Activated CD4-positive, alpha-beta memory T cell treated with anti-CD3 and anti-CD28 coated beads for 36 hours (primary cell): Measurements from ENCODE around the gene NPW. TPM values are rescaled to one million over a fixed set of nuclear protein-coding genes. Genes with fewer than 3 reads are reported as not detected.
A peak's percentile ranks its signal among the peaks of the same experiment; 100 is the strongest.

Experiments used
- CTCF ChIA-PET: fragments of 350-600 bp; sonication (Branson Sonifier 250); formaldehyde crosslinking; loops from one replicate; lab custom pipeline; 2021; ENCODE audit warnings: antibody characterized with exemption, inconsistent platforms; lab: Charles Lee
- POLR2A ChIA-PET: fragments of 350-600 bp; sonication (Branson Sonifier 250); formaldehyde crosslinking; loops from one replicate; lab custom pipeline; 2021; ENCODE audit warnings: antibody characterized with exemption; lab: Charles Lee
- DNase-seq: peaks from one replicate; pipeline ENCODE4 v3.0.0-alpha.2; 2020
- H3K27ac Mint-ChIP-seq: one replicate; pipeline ENCODE4 v1.8.0; 2021; ENCODE audit warnings: mixed read lengths
- H3K27me3 Mint-ChIP-seq: one replicate; pipeline ENCODE4 v1.8.0; 2021; ENCODE audit warnings: mixed read lengths
- H3K36me3 Mint-ChIP-seq: one replicate; pipeline ENCODE4 v1.8.0; 2021; ENCODE audit warnings: mixed read lengths
- H3K4me1 Mint-ChIP-seq: one replicate; pipeline ENCODE4 v1.8.0; 2021; ENCODE audit warnings: low read depth, mixed read lengths
- H3K4me3 Mint-ChIP-seq: one replicate; pipeline ENCODE4 v1.8.0; 2021; ENCODE audit warnings: mild to moderate bottlenecking, mixed read lengths
- H3K9me3 Mint-ChIP-seq: one replicate; pipeline ENCODE4 v1.8.0; 2021; ENCODE audit warnings: mixed read lengths
- intact Hi-C: fragments of 100-400 bp; cut with micrococcal nuclease; formaldehyde crosslinking; loops from one replicate; pipeline ENCODE4 v1.15.1; 2023
- total RNA-seq, 2 experiments: library from RNA; stranded (reverse); gene quantifications; one replicate each; pipeline ENCODE4 v1.2.3, GENCODE V29; 2021

The NPW gene
- total RNA-seq, 2 experiments from 2014 or later, result 1.3 to 2.0 TPM

DNA sequence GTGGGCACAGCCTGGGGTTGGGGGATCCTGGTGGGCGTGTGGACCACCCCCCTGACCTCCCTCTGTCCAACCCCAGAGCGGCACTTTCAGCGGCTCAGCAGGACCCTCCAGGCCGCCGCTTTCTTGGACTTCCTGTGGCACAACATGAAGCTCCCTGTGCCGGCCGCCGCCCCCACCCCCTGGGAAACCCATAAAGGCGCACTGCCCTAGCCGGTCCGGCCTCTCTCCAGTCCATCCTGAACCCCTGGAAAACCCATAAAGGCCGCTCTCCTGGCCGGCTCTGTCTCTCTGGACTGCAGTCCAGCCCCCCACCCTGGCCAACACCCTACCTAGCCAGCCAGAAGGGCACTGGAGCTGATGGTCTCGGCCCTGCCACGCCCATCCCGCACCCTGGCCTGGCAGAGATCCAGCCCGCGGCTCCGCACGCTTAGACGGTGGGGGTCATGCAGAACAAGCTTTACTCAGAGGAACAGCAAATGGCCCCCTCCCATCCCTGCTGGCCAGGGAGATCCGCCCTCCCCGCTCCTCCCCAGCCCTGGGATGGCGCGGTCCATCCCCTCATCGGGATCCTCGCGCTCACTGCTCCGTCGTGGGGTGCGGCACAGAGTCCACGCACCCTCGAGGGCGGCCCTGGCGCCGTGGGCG lies 41.0 kb upstream of the NPW start:
- no peak overlapping the region for H3K4me3 Mint-ChIP-seq
- intact Hi-C loops, result no loop called here
- POLR2A ChIA-PET, result interaction anchor here (1.2 kb wide), 1 partner anchor 14 kb away, joined by 4 read pairs; the partner anchor contains the start of gene RPS2
- H3K9me3 Mint-ChIP-seq, result no peaks in the 10 kb centered on the region
- peaks cover 29% of the 10 kb centered on the region for H3K36me3 Mint-ChIP-seq
- H3K4me1 Mint-ChIP-seq, result peaks cover 4% of the 10 kb centered on the region
- no peak overlapping the region for H3K27ac Mint-ChIP-seq
- peaks cover 26% of the 10 kb centered on the region for H3K27me3 Mint-ChIP-seq
- DNase-seq, result no peak
- CTCF ChIA-PET, result interaction anchor here (1.2 kb wide), 1 partner anchor 9 kb away, joined by 3 read pairs; no protein-coding TSS in a partner anchor

DNA sequence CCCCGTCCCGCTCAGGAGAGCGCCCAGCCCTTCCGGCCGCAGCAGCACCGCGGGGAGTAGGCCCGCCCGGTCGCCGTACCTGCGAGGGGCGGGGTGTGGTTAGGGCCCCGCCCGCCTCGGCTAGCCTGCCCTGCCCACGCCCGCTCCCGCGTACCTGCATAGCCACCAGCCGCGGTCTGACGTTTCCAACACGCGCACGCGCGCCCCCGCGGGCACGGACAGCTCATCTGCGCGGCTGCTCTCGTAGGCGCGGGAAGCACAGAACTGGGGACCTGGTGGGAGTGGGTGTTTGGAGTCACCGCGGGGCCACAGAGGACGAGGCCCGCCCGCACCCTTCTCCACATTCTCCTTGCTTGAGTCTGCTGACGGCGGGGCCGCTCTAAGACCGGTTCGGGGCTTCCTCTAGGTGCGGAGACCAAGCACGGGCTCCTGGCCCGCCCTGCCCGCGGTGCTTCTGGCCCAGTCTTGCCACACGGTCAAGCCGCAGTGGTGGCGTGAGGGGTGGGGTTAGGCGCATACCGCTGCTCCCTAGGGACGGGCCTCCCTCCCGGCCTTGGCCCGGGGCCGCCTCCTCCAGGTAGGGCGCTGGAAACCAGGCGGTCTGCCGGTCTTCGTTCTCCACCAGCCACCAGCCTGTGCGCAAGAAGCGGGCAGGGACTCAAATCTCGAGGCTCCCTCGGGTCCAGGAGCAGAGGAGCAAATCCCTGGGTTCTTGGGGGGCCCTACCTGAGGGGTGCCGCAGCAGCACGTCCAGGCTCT lies 40.1 kb upstream of the NPW start:
- no peak overlapping the region for H3K27ac Mint-ChIP-seq
- peak; percentile 51 for DNase-seq
- peaks cover 29% of the 10 kb centered on the region for H3K36me3 Mint-ChIP-seq
- intact Hi-C loops, result no loop called here
- H3K27me3 Mint-ChIP-seq, result peaks cover 26% of the 10 kb centered on the region
- H3K9me3 Mint-ChIP-seq, result no peaks in the 10 kb centered on the region
- H3K4me3 Mint-ChIP-seq, result no peak overlapping the region
- CTCF ChIA-PET, result interaction anchor here (1.3 kb wide), 1 partner anchor 160 kb away, joined by 3 read pairs; no protein-coding TSS in a partner anchor
- H3K4me1 Mint-ChIP-seq, result peaks cover 4% of the 10 kb centered on the region
- POLR2A ChIA-PET, result interaction anchor here (1.2 kb wide), 1 partner anchor 15 kb away, joined by 4 read pairs; the partner anchor contains the start of gene RPS2

DNA sequence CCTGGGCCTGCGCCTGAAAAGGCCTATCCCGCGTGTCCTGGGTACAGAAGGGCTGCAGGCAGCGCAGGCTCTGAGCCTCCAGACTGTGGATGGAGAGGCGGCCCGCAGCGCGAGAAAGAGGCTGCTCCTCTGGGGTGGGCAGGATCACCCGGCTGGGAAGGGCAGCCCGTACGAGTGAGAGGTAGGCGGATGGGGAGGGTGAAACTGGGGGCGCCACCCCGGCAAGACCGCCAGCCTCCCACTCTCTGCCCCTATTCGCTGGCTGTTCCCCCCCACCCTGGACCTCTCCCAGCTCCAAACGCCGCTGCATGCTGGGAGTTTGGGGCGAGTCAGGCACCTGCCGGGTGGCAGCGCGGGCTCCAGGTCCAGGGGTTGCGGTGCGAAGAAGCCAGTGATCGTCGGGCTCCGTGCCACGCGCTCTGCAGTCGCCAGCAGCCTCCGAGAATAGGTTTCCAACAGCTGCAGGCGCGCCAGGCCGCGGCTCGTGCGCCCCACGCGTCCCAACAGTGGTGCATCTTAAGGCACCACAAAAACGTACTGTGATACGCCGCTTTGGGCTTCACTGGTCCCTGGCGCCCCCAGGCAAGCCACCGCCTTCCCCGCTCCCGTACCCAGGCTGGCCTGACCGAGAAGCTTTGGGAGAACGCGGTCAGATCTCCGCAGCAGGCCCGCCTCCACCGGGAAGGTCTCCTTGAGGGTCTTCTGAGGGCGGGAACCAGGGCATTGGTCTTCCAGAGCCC lies 39.4 kb upstream of the NPW start:
- Mint-ChIP-seq H3K9me3 (no peaks in the 10 kb centered on the region), H3K4me1 (peaks cover 12% of the 10 kb centered on the region), H3K36me3 (peaks cover 22% of the 10 kb centered on the region), H3K27ac (no peak overlapping the region), H3K4me3 (no peak overlapping the region), H3K27me3 (peaks cover 26% of the 10 kb centered on the region)
- no peak for DNase-seq
- intact Hi-C loops, result no loop called here
- CTCF ChIA-PET, result interaction anchor here (1.3 kb wide), 1 partner anchor 160 kb away, joined by 3 read pairs; no protein-coding TSS in a partner anchor
- POLR2A ChIA-PET, result interaction anchor here (3.2 kb wide), 1 partner anchor 9 kb away, joined by 15 read pairs; the partner anchor contains the start of gene TBL3

DNA sequence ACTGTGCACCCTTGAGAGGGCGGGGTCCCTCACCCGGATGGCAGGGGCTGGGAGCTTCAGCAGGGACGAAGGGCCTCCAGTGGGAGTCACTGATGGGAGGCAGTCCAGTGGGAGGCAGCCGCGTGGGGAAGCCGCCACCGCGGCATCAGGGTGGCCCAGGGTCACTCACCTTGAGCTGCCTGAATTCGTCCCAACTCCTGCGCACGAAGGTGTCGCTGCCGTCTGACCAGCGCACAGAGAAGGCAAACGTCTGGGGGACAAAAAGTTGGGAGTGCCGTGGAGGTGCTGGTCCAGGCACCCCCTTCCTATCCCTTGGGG lies 38.9 kb upstream of the NPW start:
- Mint-ChIP-seq H3K4me3 (no peak overlapping the region), H3K36me3 (peaks cover 19% of the 10 kb centered on the region), H3K9me3 (no peaks in the 10 kb centered on the region), H3K4me1 (peaks cover 15% of the 10 kb centered on the region), H3K27ac (no peak overlapping the region), H3K27me3 (peaks cover 26% of the 10 kb centered on the region)
- POLR2A ChIA-PET, result interaction anchor here (2.4 to 3.2 kb wide), 2 partner anchors 9 to 20 kb away, joined by 7 to 15 read pairs; partner anchors contain the start of gene TBL3
- CTCF ChIA-PET, result interaction anchor here (1.3 kb wide), 1 partner anchor 159 kb away, joined by 3 read pairs; no protein-coding TSS in a partner anchor
- DNase-seq, result no peak
- intact Hi-C loops, result no loop called here

DNA sequence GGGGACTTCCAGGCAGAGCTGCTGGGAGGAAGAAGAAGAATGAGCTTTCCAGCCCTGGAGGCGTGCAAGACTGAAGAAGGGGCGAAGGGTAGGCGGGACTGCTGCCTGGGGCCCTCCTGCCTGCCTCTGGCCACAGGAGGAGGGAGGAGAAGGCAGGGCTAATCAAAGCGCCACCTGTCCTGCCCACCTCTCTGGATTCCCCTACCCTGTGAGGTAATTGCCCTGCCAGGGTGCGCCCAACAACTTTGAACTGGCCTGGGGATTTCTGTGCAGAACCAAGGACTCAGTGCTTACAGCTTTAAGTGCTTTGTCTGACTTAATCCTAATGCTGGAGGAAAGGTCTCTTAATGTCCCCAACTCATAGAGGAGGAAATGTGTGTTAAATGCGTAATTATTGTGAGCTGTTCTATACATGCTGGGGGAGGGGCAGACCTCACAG lies 38.2 kb upstream of the NPW start, which contains the start of gene NOXO1:
NOXO1 (minus strand) TSS at position 72 of the 439 bp plus-strand sequence. CDS start 290 bp downstream, outside the sequence.
- Mint-ChIP-seq H3K36me3 (peaks cover 14% of the 10 kb centered on the region), H3K4me3 (no peak within 1 kb of the TSS), H3K27me3 (peaks cover 26% of the 10 kb centered on the region), H3K27ac (no peak within 1 kb of the TSS), H3K4me1 (peaks cover 15% of the 10 kb centered on the region), H3K9me3 (no peaks in the 10 kb centered on the region)
- intact Hi-C loops, result no loop called here
- ChIA-PET POLR2A (interaction anchor here (0.7 to 3.2 kb wide), 4 partner anchors 10 to 21 kb away, joined by 4 to 15 read pairs (median 6); partner anchors contain the start of genes RPS2 and TBL3), CTCF (interaction anchor here (2.0 kb wide), 1 partner anchor 23 kb away, joined by 13 read pairs; no protein-coding TSS in a partner anchor)
- no peak for DNase-seq

DNA sequence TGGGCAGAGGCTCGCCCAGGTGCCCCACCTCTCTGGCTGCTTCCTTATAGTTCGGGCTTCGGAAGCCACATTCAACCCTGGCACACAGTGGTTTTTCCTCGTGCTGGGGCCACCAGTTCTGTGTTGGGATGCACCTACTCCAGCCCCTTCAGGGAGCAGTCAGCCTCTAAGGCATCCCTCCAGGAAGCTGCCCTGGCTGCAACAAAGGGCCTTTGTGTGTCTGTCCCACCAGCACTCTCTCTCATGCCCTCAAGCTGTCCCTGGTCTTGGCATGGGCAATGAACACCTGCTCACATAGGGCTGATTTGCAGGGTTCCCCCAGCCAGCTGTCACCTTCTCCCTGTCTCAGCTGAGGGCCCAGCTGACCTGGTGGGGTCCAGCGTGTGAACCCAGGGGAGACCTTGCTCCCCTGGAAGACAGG lies 37.6 kb upstream of the NPW start:
- Mint-ChIP-seq H3K27ac (no peak overlapping the region), H3K9me3 (no peaks in the 10 kb centered on the region), H3K27me3 (peaks cover 26% of the 10 kb centered on the region), H3K4me3 (no peak overlapping the region), H3K36me3 (peaks cover 13% of the 10 kb centered on the region), H3K4me1 (peaks cover 15% of the 10 kb centered on the region)
- DNase-seq, result no peak
- CTCF ChIA-PET, result interaction anchor here (2.0 kb wide), 1 partner anchor 22 kb away, joined by 13 read pairs; no protein-coding TSS in a partner anchor
- intact Hi-C loops, result no loop called here
- POLR2A ChIA-PET, result interaction anchor here (1.3 to 3.2 kb wide), 4 partner anchors 9 to 21 kb away, joined by 4 to 15 read pairs (median 6); partner anchors contain the start of genes RPS2 and TBL3

DNA sequence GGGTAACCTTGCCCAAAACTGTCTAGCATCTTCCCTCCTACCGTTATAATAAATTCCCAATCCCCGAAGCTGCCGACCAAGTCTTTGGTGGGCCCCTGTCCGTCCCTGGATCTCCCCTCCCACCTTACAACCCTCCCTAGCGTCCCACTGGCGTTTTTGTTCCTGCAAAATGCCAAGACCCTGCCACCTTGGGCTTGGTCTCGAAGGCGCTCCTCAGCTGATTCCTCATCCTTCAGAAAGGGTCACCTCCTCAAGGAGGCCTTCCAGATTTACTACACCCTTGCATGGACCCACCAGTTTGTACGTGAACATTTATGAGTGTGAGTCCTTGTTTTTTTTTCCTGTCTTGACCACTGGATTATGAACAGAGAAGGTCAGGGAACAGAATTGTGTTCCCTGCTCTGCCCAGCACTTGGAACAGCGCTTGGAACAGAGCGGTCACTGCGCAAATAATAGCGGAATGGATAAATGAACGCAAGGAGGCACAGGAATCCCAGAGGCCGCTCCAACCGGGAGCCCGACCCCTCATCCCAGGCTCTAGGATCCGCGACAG lies 36.5 kb upstream of the NPW start:
- peaks cover 10% of the 10 kb centered on the region for H3K36me3 Mint-ChIP-seq
- ChIA-PET POLR2A (interaction anchor here (0.7 to 3.6 kb wide), 6 partner anchors 8 to 156 kb away, joined by 3 to 22 read pairs (median 6); partner anchors contain the start of genes RPS2 and TBL3), CTCF (interaction anchor here (0.8 to 2.0 kb wide), 2 partner anchors 21 to 157 kb away, joined by 6 to 13 read pairs; no protein-coding TSS in a partner anchor)
- no peak for DNase-seq
- no peak overlapping the region for H3K27ac Mint-ChIP-seq
- peaks cover 26% of the 10 kb centered on the region for H3K27me3 Mint-ChIP-seq
- intact Hi-C loops, result no loop called here
- H3K4me1 Mint-ChIP-seq, result peaks cover 15% of the 10 kb centered on the region
- no peaks in the 10 kb centered on the region for H3K9me3 Mint-ChIP-seq
- H3K4me3 Mint-ChIP-seq, result peak overlapping the region; percentile 81

DNA sequence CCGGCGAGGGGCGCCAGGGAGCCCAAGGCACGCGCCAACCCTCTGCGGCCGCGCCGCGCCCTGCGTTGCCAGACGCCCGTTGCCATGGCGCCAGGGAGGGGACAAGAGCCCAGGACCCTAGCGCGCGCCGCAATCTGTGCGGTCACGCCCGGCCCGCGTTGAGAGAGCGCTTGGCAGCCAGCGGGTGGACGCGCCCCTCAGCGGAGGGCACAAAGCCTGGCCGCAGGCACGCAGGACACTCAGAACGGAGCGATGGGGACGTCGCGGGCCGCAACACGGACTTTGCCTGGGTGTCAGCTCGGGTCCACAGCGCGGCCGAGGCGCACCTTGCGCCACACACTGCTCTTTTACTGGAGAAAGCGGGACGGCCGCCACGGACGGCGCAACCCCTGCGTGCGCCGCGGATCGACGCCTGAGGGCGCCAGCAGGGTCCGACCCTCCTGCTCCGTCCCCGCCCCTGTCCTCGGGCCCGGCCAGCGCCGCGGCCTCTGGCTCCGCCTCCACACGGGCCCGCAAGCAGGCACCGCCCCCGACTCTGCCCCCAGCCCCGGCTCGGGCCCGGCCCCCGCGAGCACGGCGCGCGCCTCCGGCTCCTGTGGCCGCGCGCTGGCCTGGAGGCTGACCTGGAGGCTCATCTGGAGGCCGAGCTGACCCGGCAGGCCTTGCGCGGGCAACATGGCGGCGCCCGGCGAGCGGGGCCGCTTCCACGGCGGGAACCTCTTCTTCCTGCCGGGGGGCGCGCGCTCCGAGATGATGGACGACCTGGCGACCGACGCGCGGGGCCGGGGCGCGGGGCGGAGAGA lies 35.8 kb upstream of the NPW start, which contains the start of gene GFER:
GFER (plus strand) TSS at position 650 of the 803 bp plus-strand sequence; CDS start at position 676, 26 bp downstream.
- CTCF ChIA-PET, result interaction anchor here (0.6 to 2.4 kb wide), 4 partner anchors 19 to 25 kb away, joined by 3 to 15 read pairs (median 8); partner anchors contain the start of gene RPS2
- H3K9me3 Mint-ChIP-seq, result no peaks in the 10 kb centered on the region
- intact Hi-C loops, result loop anchor here (1.0 kb wide), 1 partner anchor 9 kb away; no protein-coding TSS in a partner anchor

DNA sequence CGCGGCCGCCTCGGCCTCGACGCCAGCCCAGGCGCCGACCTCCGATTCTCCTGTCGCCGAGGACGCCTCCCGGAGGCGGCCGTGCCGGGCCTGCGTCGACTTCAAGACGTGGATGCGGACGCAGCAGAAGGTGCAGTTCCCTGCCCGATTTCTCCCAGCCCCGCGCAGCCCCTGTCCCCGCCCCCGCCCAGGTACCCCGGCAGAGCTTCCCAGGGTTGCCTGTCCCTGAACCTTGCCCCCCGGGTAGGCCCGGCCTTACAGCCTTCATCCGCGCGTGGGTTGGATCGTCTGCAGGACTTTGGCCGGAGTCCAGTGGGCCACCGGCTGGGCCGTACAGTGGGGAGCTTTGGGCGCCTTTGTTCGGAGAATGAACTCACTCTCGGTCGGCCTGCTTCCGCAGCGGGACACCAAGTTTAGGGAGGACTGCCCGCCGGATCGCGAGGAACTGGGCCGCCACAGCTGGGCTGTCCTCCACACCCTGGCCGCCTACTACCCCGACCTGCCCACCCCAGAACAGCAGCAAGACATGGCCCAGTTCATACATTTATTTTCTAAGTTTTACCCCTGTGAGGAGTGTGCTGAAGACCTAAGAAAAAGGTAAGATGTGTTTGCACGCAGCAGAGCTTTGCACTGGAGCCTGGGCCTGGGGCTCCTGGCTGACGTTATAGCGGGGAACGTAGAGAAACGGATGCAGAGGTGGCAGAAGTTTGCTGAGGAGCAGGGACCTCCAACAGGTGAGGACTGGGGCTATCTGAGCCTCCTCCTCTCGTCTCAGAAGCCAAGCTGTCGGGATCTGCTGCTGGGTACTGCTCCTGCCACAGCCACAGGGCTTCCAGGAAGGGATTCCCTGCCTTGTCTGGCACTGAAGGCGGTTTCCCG lies 35.0 kb upstream of the NPW start:
- Mint-ChIP-seq H3K4me3 (peak overlapping the region; percentile 81), H3K27me3 (peaks cover 36% of the 10 kb centered on the region), H3K4me1 (peaks cover 15% of the 10 kb centered on the region), H3K36me3 (peaks cover 4% of the 10 kb centered on the region), H3K27ac (peak overlapping the region; percentile 58), H3K9me3 (no peaks in the 10 kb centered on the region)
- POLR2A ChIA-PET, result interaction anchor here (1.6 to 3.6 kb wide), 3 partner anchors 20 to 23 kb away, joined by 5 to 22 read pairs (median 8); partner anchors contain the start of gene RPS2
- CTCF ChIA-PET, result interaction anchor here (0.6 to 2.4 kb wide), 3 partner anchors 19 to 24 kb away, joined by 3 to 15 read pairs (median 3); partner anchors contain the start of gene RPS2
- intact Hi-C loops, result loop anchor here (1.0 kb wide), 1 partner anchor 8 kb away; no protein-coding TSS in a partner anchor
- no peak for DNase-seq

More for the DNA sequence above, 35.8 kb upstream of the NPW start, which contains the start of gene GFER:
- Mint-ChIP-seq H3K27ac (peak within 1 kb of the TSS; percentile 58), H3K36me3 (peaks cover 7% of the 10 kb centered on the region), H3K27me3 (peaks cover 28% of the 10 kb centered on the region), H3K4me3 (peak within 1 kb of the TSS; percentile 81), H3K4me1 (peaks cover 15% of the 10 kb centered on the region)
- peak; percentile 88 for DNase-seq
- POLR2A ChIA-PET, result interaction anchor here (1.9 to 3.6 kb wide), 3 partner anchors 12 to 23 kb away, joined by 8 to 22 read pairs (median 15); partner anchors contain the start of genes RPS2 and TBL3
